CD14-positive monocyte (primary cell): ENCODE data around the gene SUGCT. TPM values are rescaled to one million over a fixed set of nuclear protein-coding genes. Genes with fewer than 3 reads are reported as not detected.

Source experiments
- DNase-seq, 3 donors: peaks; one replicate each; pipeline ENCODE4 v3.0.0-alpha.2; 2011 to 2022
- H2AFZ ChIP-seq: 2 replicates; pipeline ENCODE4 v1.6.0; 2012; ENCODE audit warnings: mild to moderate bottlenecking, low read depth, low read length, inconsistent platforms; ENCODE audit not compliant: insufficient read depth, poor library complexity, severe bottlenecking
- H3K27ac ChIP-seq, 2 donors: 1 replicate in 1 of 2; 2 replicates in 1 of 2; pipeline ENCODE4 v1.5.1; 2012 to 2013; ENCODE audit warnings: low read length in 2 of 2, control low read depth in 1 of 2, inconsistent platforms in 1 of 2, low read depth in 1 of 2, mild to moderate bottlenecking in 1 of 2
- H3K27me3 ChIP-seq, 2 donors: one replicate each; pipeline versions ENCODE4 v1.6.0 to v1.6.1; 2011 to 2013; ENCODE audit warnings: low read length in 2 of 2; ENCODE audit not compliant: control insufficient read depth in 2 of 2, insufficient read depth in 2 of 2
- H3K36me3 ChIP-seq, 2 donors: replicated peaks in 1 of 2; 1 replicate in 1 of 2; 2 replicates in 1 of 2; pipeline versions ENCODE4 v1.5.1 to v1.6.1; 2012 to 2013; ENCODE audit warnings: low read length in 2 of 2, control low read depth in 1 of 2, inconsistent platforms in 1 of 2, mild to moderate bottlenecking in 1 of 2; ENCODE audit not compliant: insufficient read depth in 2 of 2, control insufficient read depth in 1 of 2
- H3K4me1 ChIP-seq, 2 donors: 1 replicate in 1 of 2; 2 replicates in 1 of 2; pipeline versions ENCODE4 v1.5.1 to v1.6.1; 2012 to 2013; ENCODE audit warnings: low read length in 2 of 2, control low read depth in 1 of 2, inconsistent platforms in 1 of 2, mild to moderate bottlenecking in 1 of 2, moderate library complexity in 1 of 2; ENCODE audit not compliant: insufficient read depth in 2 of 2, control insufficient read depth in 1 of 2
- H3K4me2 ChIP-seq: replicated peaks from 2 replicates; pipeline ENCODE3; 2012; ENCODE audit warnings: low read length, moderate library complexity, mild to moderate bottlenecking; ENCODE audit not compliant: poor library complexity, severe bottlenecking; ENCODE audit errors: extremely low read depth
- H3K4me3 ChIP-seq, 3 experiments: fragments of 200-600 bp in 1 of 3; sonication (generic) in 1 of 3; replicated peaks in 1 of 3; 1 replicate in 2 of 3; 2 replicates in 1 of 3; pipeline ENCODE4 v1.5.1; 2011 to 2013; ENCODE audit warnings: low read length in 3 of 3, mild to moderate bottlenecking in 3 of 3, control low read depth in 2 of 3, low read depth in 2 of 3, inconsistent platforms in 1 of 3, moderate library complexity in 1 of 3
- H3K79me2 ChIP-seq: 2 replicates; pipeline ENCODE4 v1.6.0; 2012; ENCODE audit warnings: mild to moderate bottlenecking, control low read depth, inconsistent platforms, low read length, moderate library complexity; ENCODE audit not compliant: insufficient read depth
- H3K9ac ChIP-seq: 2 replicates; pipeline ENCODE4 v1.6.0; 2017; ENCODE audit warnings: low read length, mild to moderate bottlenecking; ENCODE audit not compliant: insufficient read depth, poor library complexity, severe bottlenecking
- H3K9me3 ChIP-seq, 2 donors: replicated peaks in 1 of 2; 1 replicate in 1 of 2; 2 replicates in 1 of 2; pipeline versions ENCODE4 v1.5.1 to v1.6.1; 2012 to 2013; ENCODE audit warnings: low read length in 2 of 2, control low read depth in 1 of 2; ENCODE audit not compliant: control insufficient read depth in 1 of 2, insufficient read depth in 1 of 2
- H4K20me1 ChIP-seq: 2 replicates; pipeline ENCODE4 v1.6.0; 2012; ENCODE audit warnings: mild to moderate bottlenecking, low read length, control low read depth, moderate library complexity; ENCODE audit not compliant: insufficient read depth
- H3K27ac Mint-ChIP-seq, 7 donors: one replicate each; pipeline ENCODE4 v1.8.0; 2020; ENCODE audit warnings: mild to moderate bottlenecking in 7 of 7, mixed read lengths in 7 of 7, moderate library complexity in 6 of 7, inconsistent platforms in 2 of 7
- H3K27me3 Mint-ChIP-seq, 3 donors: one replicate each; pipeline ENCODE4 v1.8.0; 2021 to 2022; ENCODE audit warnings: low read depth in 3 of 3, mild to moderate bottlenecking in 3 of 3, mixed read lengths in 3 of 3, moderate library complexity in 3 of 3, inconsistent platforms in 1 of 3
- H3K36me3 Mint-ChIP-seq, 2 donors: one replicate each; pipeline ENCODE4 v1.8.0; 2020; ENCODE audit warnings: mixed read lengths in 2 of 2, inconsistent platforms in 1 of 2, mild to moderate bottlenecking in 1 of 2
- H3K4me1 Mint-ChIP-seq: one replicate; pipeline ENCODE4 v1.8.0; 2020; ENCODE audit warnings: mild to moderate bottlenecking, mixed read lengths
- H3K4me3 Mint-ChIP-seq, 2 donors: one replicate each; pipeline ENCODE4 v1.8.0; 2020; ENCODE audit warnings: mild to moderate bottlenecking in 2 of 2, mixed read lengths in 2 of 2, moderate library complexity in 1 of 2
- H3K9me3 Mint-ChIP-seq, 7 donors: one replicate each; pipeline ENCODE4 v1.8.0; 2020 to 2022; ENCODE audit warnings: mixed read lengths in 7 of 7, mild to moderate bottlenecking in 6 of 7, moderate library complexity in 6 of 7, inconsistent platforms in 2 of 7
- CTCF ChIP-seq: fragments of 200-600 bp; IDR thresholded peaks from one replicate; pipeline ENCODE4 v1.8.0; 2022; ENCODE audit warnings: antibody characterized with exemption, mild to moderate bottlenecking
- WGBS: methylation state at CpG from one replicate; pipeline ENCODE4 v1.1.5; 2013; ENCODE audit warnings: missing lambda C conversion rate; ENCODE audit not compliant: insufficient coverage; 5-methylcytosine and 5-hydroxymethylcytosine counted together
- intact Hi-C, 2 donors: fragments of 100-400 bp; cut with micrococcal nuclease; formaldehyde crosslinking; loops; one replicate each; pipeline versions ENCODE4 v1.15.0 to v1.15.1; 2023
- polyA plus RNA-seq, 3 donors: library from polyadenylated mRNA; depleted of rRNA in 1 of 3; unstranded in 2 of 3; stranded (reverse) in 1 of 3; fragments of 300-500 nt in 2 of 3; fragments of >200 nt in 1 of 3; fragmentation: Illumina TruSeq in 2 of 3; gene quantifications; 1 replicate in 2 of 3; 2 replicates in 1 of 3; pipeline ENCODE4 v1.2.3, GENCODE V29; 2012 to 2021

Gene SUGCT
- polyA plus RNA-seq, 3 donors = not detected

- Mint-ChIP-seq H3K27ac (no peak overlapping the region), H3K9me3 (peaks cover 0 to 4% (median 0%) of the 10 kb centered on the region in 7 donors), H3K4me3 (no peak overlapping the region), H3K36me3 (no peaks in the 10 kb centered on the region), H3K27me3 (peaks cover 0 to 2% (median 0%) of the 10 kb centered on the region in 3 donors), H3K4me1 (peaks cover 10% of the 10 kb centered on the region)
- intact Hi-C loops = no loop called here
- TF ChIP-seq CTCF = no peak
- H3K4me1 ChIP-seq = peaks cover 5 to 7% of the 10 kb centered on the region in 2 donors
- H3K27me3 ChIP-seq = no peaks in the 10 kb centered on the region
- no peak for DNase-seq
- no peaks in the 10 kb centered on the region for H3K36me3 ChIP-seq
- no peaks in the 10 kb centered on the region for H3K9me3 ChIP-seq
- no peak overlapping the region for H2AFZ ChIP-seq
- no peak overlapping the region for H3K27ac ChIP-seq
- H4K20me1 ChIP-seq = no peaks in the 10 kb centered on the region
- H3K4me3 ChIP-seq = no peak overlapping the region
- WGBS = no CpG with 5 or more reads among the region's 3 CpGs
- H3K9ac ChIP-seq = no peak overlapping the region
- H3K79me2 ChIP-seq = no peaks in the 10 kb centered on the region
- H3K4me2 ChIP-seq = no peak overlapping the region
Measured at GRCh38 chr7:40802497-40802896, 667.7 kb downstream of the SUGCT start.

- no peaks in the 10 kb centered on the region for H3K36me3 ChIP-seq
- no peaks in the 10 kb centered on the region for H3K27me3 ChIP-seq
- no peaks in the 10 kb centered on the region for H4K20me1 ChIP-seq
- no peak overlapping the region for H3K4me3 ChIP-seq
- Mint-ChIP-seq H3K4me3 (no peak overlapping the region), H3K4me1 (peaks cover 10% of the 10 kb centered on the region), H3K36me3 (no peaks in the 10 kb centered on the region), H3K27me3 (no peaks in the 10 kb centered on the region), H3K9me3 (peaks cover 0 to 4% (median 0%) of the 10 kb centered on the region in 7 donors), H3K27ac (no peak overlapping the region)
- peaks cover 5 to 7% of the 10 kb centered on the region in 2 donors for H3K4me1 ChIP-seq
- 88% methylated on average over 4 of the region's 6 CpGs for WGBS
- intact Hi-C loops = no loop called here
- no peak for TF ChIP-seq CTCF
- no peaks in the 10 kb centered on the region for H3K79me2 ChIP-seq
- no peak overlapping the region for H3K4me2 ChIP-seq
- no peak overlapping the region for H3K9ac ChIP-seq
- H3K27ac ChIP-seq = no peak overlapping the region
- H2AFZ ChIP-seq = no peak overlapping the region
- DNase-seq = no peak
- no peaks in the 10 kb centered on the region for H3K9me3 ChIP-seq
Measured at GRCh38 chr7:40804477-40805215, 669.8 kb downstream of the SUGCT start.
